Gastrocnemius medialis (tissue), 4 donors: ENCODE results near the gene PTDSS2. TPM values are rescaled to one million over a fixed set of nuclear protein-coding genes. Genes with fewer than 3 reads are reported as not detected.

Experiments
- ATAC-seq, 2 donors: fragments of 150-250 bp; one replicate each; pipeline ENCODE4 v1.9.1; 2016
- DNase-seq, 2 donors: peaks; one replicate each; pipeline ENCODE4 v3.0.0-alpha.2; 2019
- H3K27ac ChIP-seq, 4 donors: fragments of 200-600 bp; sonication (generic); 1 replicate in 1 of 4; 2 replicates in 3 of 4; pipeline ENCODE4 v1.5.1; 2016 to 2018; ENCODE audit warnings: mild to moderate bottlenecking in 2 of 4, moderate library complexity in 1 of 4
- H3K27me3 ChIP-seq, 3 donors: fragments of 200-600 bp; sonication (generic) in 2 of 3; 1 replicate in 1 of 3; 2 replicates in 2 of 3; pipeline versions ENCODE4 v1.5.1 to v1.6.0; 2016 to 2019; ENCODE audit warnings: mild to moderate bottlenecking in 1 of 3, moderate library complexity in 1 of 3
- H3K36me3 ChIP-seq, 2 donors: fragments of 200-600 bp; sonication (generic) in 1 of 2; one replicate each; pipeline ENCODE4 v1.5.1; 2017 to 2018
- H3K4me1 ChIP-seq, 2 donors: fragments of 200-600 bp; sonication (generic) in 1 of 2; one replicate each; pipeline ENCODE4 v1.5.1; 2016 to 2017; ENCODE audit warnings: mild to moderate bottlenecking in 2 of 2
- H3K4me3 ChIP-seq, 4 donors: fragments of 200-600 bp; sonication (generic) in 3 of 4; 1 replicate in 1 of 4; 2 replicates in 3 of 4; pipeline ENCODE4 v1.5.1; 2016 to 2019; ENCODE audit warnings: mild to moderate bottlenecking in 2 of 4
- H3K9me3 ChIP-seq, 3 donors: fragments of 200-600 bp; sonication (generic) in 2 of 3; 1 replicate in 1 of 3; 2 replicates in 2 of 3; pipeline ENCODE4 v1.5.1; 2016 to 2019
- POLR2A ChIP-seq, 2 donors: fragments of 450-650 bp; IDR thresholded peaks; one replicate each; pipeline ENCODE4 v1.6.1; 2017; ENCODE audit warnings: antibody characterized with exemption in 2 of 2, mild to moderate bottlenecking in 2 of 2, moderate library complexity in 2 of 2
- in situ Hi-C, 4 donors: fragments of 200-750 bp; cut with MboI; loops; one replicate each; pipeline versions ENCODE4 v1.15.0 to v1.8.0; 2017; ENCODE audit warnings: low sequenced_read_pairs in 4 of 4
- intact Hi-C: fragments of 100-400 bp; cut with DNase I; formaldehyde crosslinking; loops from one replicate; pipeline ENCODE4 v1.15.1; 2023; ENCODE audit warnings: low total_unique reads
- total RNA-seq, 4 donors: library from RNA; depleted of rRNA; stranded (reverse); fragments of >200 nt; gene quantifications; one replicate each; pipeline versions ENCODE4 v1.1.0 to v1.2.3, GENCODE V29; 2016
- TF ChIP-seq, protein P1 (sequence below), 5 experiments: fragments of 450-650 bp in 3 of 5; fragments of 200-600 bp in 2 of 5; sonication (generic) in 2 of 5; IDR thresholded peaks in 4 of 5; conservative IDR thresholded peaks in 1 of 5; 1 replicate in 4 of 5; 2 replicates in 1 of 5; pipeline ENCODE4 v1.5.1; 2016 to 2019; ENCODE audit warnings: antibody characterized with exemption in 5 of 5, mild to moderate bottlenecking in 3 of 5, moderate library complexity in 3 of 5

The PTDSS2 gene
- total RNA-seq, 4 donors from 2014 or later = 21.7 to 31.5 (median 23.7) TPM

DNA sequence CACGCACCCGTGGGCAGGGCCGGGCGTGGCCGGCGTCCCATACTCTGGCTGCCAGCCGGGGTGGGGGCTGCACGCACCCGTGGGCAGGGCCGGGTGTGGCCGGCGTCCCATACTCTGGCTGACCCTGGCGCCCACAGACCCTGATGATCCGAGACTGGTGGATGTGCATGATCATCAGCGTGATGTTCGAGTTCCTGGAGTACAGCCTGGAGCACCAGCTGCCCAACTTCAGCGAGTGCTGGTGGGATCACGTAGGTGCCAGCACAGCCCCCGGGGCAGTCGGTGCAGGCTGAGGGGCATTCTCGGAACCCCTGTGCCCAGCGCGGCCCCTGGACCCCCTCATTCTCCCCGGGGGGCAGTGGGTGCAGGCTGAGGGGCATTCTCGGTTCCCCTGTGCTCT is 38.0 kb downstream of the PTDSS2 start:
- intact Hi-C loops = no loop called here
- TF ChIP-seq, protein P1, sequence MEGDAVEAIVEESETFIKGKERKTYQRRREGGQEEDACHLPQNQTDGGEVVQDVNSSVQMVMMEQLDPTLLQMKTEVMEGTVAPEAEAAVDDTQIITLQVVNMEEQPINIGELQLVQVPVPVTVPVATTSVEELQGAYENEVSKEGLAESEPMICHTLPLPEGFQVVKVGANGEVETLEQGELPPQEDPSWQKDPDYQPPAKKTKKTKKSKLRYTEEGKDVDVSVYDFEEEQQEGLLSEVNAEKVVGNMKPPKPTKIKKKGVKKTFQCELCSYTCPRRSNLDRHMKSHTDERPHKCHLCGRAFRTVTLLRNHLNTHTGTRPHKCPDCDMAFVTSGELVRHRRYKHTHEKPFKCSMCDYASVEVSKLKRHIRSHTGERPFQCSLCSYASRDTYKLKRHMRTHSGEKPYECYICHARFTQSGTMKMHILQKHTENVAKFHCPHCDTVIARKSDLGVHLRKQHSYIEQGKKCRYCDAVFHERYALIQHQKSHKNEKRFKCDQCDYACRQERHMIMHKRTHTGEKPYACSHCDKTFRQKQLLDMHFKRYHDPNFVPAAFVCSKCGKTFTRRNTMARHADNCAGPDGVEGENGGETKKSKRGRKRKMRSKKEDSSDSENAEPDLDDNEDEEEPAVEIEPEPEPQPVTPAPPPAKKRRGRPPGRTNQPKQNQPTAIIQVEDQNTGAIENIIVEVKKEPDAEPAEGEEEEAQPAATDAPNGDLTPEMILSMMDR (IDR thresholded peaks at IDR 0.05 in 4 of 5, conservative IDR thresholded peaks at IDR 0.05 in 1 of 5) = no peak
- TF ChIP-seq POLR2A (IDR thresholded peaks at IDR 0.05) = no peak
- H3K36me3 ChIP-seq = peaks cover 0 to 17% of the 10 kb centered on the region in 2 donors
- in situ Hi-C loops = no loop called here
- ATAC-seq (no peak), DNase-seq (no peak)
- no peak overlapping the region for H3K4me3 ChIP-seq
- no peaks in the 10 kb centered on the region for H3K27me3 ChIP-seq
- no peaks in the 10 kb centered on the region for H3K4me1 ChIP-seq
- H3K9me3 ChIP-seq = no peaks in the 10 kb centered on the region
- H3K27ac ChIP-seq = no peak overlapping the region

DNA sequence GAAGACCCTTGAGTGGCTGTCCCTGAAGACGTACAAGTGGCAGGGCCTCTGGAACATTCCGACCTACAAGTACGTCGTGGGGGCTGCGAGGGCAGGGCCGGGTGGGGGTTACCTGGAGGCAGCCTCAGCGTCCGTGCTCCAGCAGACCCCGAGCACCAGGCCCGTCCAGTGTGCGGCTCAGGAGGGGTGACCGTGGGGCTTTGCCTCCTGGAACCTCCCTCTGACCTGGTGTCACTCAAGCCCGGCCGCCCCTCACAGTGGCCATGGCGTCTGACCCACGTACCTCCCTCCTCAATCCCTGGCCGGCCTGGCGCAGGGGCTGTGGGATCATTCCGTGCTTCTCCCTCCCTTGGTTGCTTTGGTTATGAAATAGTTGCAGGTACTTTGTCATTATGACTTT is 38.5 kb downstream of the PTDSS2 start:
- in situ Hi-C loops = no loop called here
- Histone ChIP-seq H3K4me1 (no peaks in the 10 kb centered on the region), H3K27me3 (no peaks in the 10 kb centered on the region), H3K36me3 (peaks cover 0 to 21% of the 10 kb centered on the region in 2 donors), H3K27ac (no peak overlapping the region), H3K4me3 (no peak overlapping the region), H3K9me3 (no peaks in the 10 kb centered on the region)
- ATAC-seq (no peak), DNase-seq (no peak)
- intact Hi-C loops = no loop called here
- TF ChIP-seq POLR2A (IDR thresholded peaks at IDR 0.05) = no peak
- TF ChIP-seq, protein P1 (IDR thresholded peaks at IDR 0.05 in 4 of 5, conservative IDR thresholded peaks at IDR 0.05 in 1 of 5) = no peak

DNA sequence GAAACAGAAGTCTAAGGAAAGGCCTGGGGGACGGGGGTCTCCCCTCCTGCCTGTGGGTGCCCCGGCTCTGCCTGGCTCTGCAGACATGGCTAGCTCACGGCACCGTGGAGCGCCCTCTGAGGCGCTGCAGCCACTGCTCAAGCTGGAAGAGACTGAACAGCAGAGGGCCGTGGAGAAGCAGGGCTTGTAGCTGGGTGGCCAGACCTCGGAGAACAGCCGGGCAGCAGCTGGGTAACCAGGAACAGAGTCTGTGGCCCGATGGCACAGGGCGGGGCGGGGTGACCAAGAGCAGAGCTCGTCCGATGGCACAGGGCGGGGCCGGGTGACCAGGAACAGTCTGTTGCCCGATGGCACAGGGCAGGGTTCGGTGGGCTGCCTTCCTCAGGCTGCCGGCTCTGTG is 38.9 kb downstream of the PTDSS2 start:
- in situ Hi-C loops = no loop called here
- H3K27ac ChIP-seq = no peak overlapping the region
- no peaks in the 10 kb centered on the region for H3K27me3 ChIP-seq
- H3K4me1 ChIP-seq = no peaks in the 10 kb centered on the region
- H3K4me3 ChIP-seq = no peak overlapping the region
- TF ChIP-seq, protein P1 (IDR thresholded peaks at IDR 0.05 in 4 of 5, conservative IDR thresholded peaks at IDR 0.05 in 1 of 5) = no peak
- no peak for TF ChIP-seq POLR2A (IDR thresholded peaks at IDR 0.05)
- H3K9me3 ChIP-seq = no peaks in the 10 kb centered on the region
- intact Hi-C loops = no loop called here
- DNase-seq (no peak), ATAC-seq (no peak)
- H3K36me3 ChIP-seq = peaks cover 0 to 25% of the 10 kb centered on the region in 2 donors

DNA sequence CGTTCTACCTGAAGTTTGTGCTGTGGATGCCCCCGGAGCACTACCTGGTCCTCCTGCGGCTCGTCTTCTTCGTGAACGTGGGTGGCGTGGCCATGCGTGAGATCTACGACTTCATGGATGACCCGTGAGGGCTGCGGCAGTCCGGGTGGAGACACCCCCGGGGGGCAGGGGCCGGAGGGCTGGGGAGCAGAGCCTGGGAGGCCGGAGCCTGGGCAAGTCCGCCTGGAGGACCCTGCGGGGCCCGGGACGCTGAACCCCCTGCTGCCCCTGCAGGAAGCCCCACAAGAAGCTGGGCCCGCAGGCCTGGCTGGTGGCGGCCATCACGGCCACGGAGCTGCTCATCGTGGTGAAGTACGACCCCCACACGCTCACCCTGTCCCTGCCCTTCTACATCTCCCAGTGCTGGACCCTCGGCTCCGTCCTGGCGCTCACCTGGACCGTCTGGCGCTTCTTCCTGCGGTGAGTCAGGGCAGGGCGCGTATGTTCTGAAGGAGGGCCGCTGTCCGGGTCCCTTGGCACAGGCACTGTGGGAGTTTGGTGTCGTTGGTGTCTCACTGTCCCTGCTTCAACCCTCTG is 39.6 kb downstream of the PTDSS2 start:
- H3K27me3 ChIP-seq = no peaks in the 10 kb centered on the region
- intact Hi-C loops (no loop called here), in situ Hi-C loops (no loop called here)
- TF ChIP-seq, protein P1 (IDR thresholded peaks at IDR 0.05 in 4 of 5, conservative IDR thresholded peaks at IDR 0.05 in 1 of 5) = no peak
- no peak for TF ChIP-seq POLR2A (IDR thresholded peaks at IDR 0.05)
- DNase-seq (no peak), ATAC-seq (no peak)
- H3K4me1 ChIP-seq = no peaks in the 10 kb centered on the region
- H3K36me3 ChIP-seq = peaks cover 0 to 31% of the 10 kb centered on the region in 2 donors
- H3K4me3 ChIP-seq = no peak overlapping the region
- no peak overlapping the region for H3K27ac ChIP-seq
- H3K9me3 ChIP-seq = no peaks in the 10 kb centered on the region
